ENCODE data around the gene IRAK1. TPM values are rescaled to one million over a fixed set of nuclear protein-coding genes. Genes with fewer than 3 reads are reported as not detected.

IRAK1 gene
- total RNA-seq, 1 experiment from 2014 or later = 147 TPM

DNA sequence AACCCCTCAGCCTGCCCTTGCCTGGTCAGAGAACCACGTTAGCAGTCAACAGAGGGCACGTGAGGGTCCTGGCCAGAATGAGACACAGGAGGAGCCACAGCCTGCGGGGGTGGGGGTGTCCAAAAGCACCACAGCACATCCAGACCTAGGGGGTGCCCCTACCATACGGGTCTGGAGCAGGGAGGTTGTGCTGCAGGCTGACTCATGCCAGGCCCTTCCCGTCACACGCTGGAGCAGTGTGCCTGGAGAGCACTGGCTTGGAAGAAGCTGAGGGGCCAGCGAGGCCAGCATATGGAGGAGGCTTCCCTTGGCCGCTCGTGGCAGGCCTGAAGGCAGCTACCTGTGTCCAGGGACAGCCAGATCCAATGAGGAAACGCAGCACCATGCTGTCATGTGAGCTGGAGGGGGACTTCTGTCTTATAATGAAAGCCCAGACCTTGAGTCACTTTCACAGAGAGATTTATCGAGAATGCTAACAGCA, 1.5 kb upstream of the IRAK1 start:
- no TSS peak for BruUV-seq (replicated peaks)

DNA sequence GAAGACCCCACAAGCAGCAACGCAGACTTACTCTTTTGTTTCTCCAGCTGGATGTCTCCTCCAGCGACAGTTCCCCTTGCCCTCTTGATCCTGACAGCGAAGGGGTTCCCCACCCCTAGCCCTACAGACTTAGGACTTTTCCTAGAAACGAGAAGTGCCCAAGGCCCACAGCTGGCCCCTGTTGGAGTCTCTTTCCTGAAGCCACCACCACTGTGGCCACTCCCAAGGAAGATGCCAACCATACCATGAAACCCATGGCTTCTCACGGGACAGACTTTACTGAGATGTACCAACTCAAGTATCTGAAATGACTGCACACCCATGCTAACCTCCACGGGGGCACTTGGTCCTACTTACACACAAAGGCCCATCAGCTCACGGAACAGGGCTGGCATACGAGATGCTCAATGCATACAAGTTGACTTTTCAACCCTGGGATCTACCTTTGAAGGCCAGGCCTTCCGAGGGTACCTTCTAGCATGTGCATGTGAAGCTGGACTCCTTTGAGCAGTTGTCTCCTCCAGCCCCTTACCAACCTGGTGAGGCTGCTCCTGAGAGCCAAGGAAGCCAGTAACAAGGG, 924 bp upstream of the IRAK1 start:
- intact Hi-C loops (cut with micrococcal nuclease; ENCODE audit: unreplicated experiment) = no loop called here
- CTCF ChIA-PET = no interaction called here
- POLR2A ChIA-PET (ENCODE audit: low non-redundant PET) = no interaction called here

More for the DNA sequence above, 1.5 kb upstream of the IRAK1 start:
- Histone ChIP-seq H3K4me1 (ENCODE audit: insufficient read depth, low read length, poor library complexity, severe bottlenecking) (no peaks in the 10 kb centered on the region), H3K27ac (ENCODE audit: low read depth, low read length, poor library complexity, severe bottlenecking) (peak overlapping the region; percentile 72), H3K9me3 (ENCODE audit: low read depth, low read length, poor library complexity, severe bottlenecking) (no peaks in the 10 kb centered on the region), H3K4me3 (ENCODE audit: low read depth, low read length, poor library complexity, severe bottlenecking) (no peak overlapping the region), H3K27me3 (replicated peaks; ENCODE audit: insufficient read depth, low read depth, low read length, poor library complexity) (peaks cover 21% of the 10 kb centered on the region), H3K36me3 (ENCODE audit: insufficient read depth, low read length, poor library complexity, severe bottlenecking) (peaks cover 18% of the 10 kb centered on the region)
- intact Hi-C loops (cut with micrococcal nuclease; ENCODE audit: unreplicated experiment) = no loop called here
- CTCF ChIA-PET = no interaction called here
- TF ChIP-seq EZH2 (IDR thresholded peaks at IDR 0.05; ENCODE audit: borderline replicate concordance, low read depth, low read length, poor library complexity, severe bottlenecking) = no peak
- TF ChIP-seq, protein P1, sequence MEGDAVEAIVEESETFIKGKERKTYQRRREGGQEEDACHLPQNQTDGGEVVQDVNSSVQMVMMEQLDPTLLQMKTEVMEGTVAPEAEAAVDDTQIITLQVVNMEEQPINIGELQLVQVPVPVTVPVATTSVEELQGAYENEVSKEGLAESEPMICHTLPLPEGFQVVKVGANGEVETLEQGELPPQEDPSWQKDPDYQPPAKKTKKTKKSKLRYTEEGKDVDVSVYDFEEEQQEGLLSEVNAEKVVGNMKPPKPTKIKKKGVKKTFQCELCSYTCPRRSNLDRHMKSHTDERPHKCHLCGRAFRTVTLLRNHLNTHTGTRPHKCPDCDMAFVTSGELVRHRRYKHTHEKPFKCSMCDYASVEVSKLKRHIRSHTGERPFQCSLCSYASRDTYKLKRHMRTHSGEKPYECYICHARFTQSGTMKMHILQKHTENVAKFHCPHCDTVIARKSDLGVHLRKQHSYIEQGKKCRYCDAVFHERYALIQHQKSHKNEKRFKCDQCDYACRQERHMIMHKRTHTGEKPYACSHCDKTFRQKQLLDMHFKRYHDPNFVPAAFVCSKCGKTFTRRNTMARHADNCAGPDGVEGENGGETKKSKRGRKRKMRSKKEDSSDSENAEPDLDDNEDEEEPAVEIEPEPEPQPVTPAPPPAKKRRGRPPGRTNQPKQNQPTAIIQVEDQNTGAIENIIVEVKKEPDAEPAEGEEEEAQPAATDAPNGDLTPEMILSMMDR (conservative IDR thresholded peaks at IDR 0.05; ENCODE audit: low read depth, low read length) = no peak
- no peak for DNase-seq (ENCODE audit: low spot score)
- POLR2A ChIA-PET (ENCODE audit: low non-redundant PET) = no interaction called here

DNA sequence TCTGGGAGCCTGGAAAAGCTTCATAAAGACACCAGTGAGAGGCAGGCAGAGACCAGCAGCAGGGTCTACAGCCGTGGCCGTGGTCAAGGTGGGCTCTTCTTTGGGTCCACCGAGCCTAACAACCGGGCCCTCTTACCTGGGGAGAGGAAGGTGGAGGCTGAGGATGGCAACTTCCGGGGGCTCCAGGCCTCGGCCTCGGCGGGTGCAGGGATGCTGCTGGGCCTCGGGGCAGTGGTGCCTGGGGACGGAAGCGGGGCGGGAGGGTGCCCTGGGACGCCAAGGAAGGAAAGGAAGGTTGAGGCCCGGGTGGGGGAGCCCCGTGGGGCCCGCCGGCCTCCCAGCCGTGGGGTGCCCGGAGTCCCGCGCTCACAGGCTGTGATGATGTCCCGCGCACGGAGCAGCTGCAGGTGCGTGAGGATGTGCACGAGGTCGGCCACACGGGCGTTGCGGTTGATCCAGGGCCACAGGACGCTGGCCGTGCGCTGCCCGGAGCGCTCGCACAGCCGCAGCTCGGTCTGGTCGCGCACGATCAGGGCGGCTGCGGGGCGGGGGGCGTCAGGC, 561 bp downstream of the IRAK1 start:
- intact Hi-C loops (cut with micrococcal nuclease; ENCODE audit: unreplicated experiment) = no loop called here
- Histone ChIP-seq H3K4me1 (ENCODE audit: insufficient read depth, low read length, poor library complexity, severe bottlenecking) (no peaks in the 10 kb centered on the region), H3K36me3 (ENCODE audit: insufficient read depth, low read length, poor library complexity, severe bottlenecking) (peaks cover 25% of the 10 kb centered on the region), H3K4me3 (ENCODE audit: low read depth, low read length, poor library complexity, severe bottlenecking) (peak overlapping the region; percentile 53), H3K27ac (ENCODE audit: low read depth, low read length, poor library complexity, severe bottlenecking) (peak overlapping the region; percentile 82), H3K9me3 (ENCODE audit: low read depth, low read length, poor library complexity, severe bottlenecking) (no peaks in the 10 kb centered on the region), H3K27me3 (replicated peaks; ENCODE audit: insufficient read depth, low read depth, low read length, poor library complexity) (peaks cover 12% of the 10 kb centered on the region)
- no peak for DNase-seq (ENCODE audit: low spot score)
- CTCF ChIA-PET = no interaction called here
- BruUV-seq (replicated peaks) = no TSS peak
- POLR2A ChIA-PET (ENCODE audit: low non-redundant PET) = no interaction called here
- no peak for TF ChIP-seq EZH2 (IDR thresholded peaks at IDR 0.05; ENCODE audit: borderline replicate concordance, low read depth, low read length, poor library complexity, severe bottlenecking)
- TF ChIP-seq, protein P1 (conservative IDR thresholded peaks at IDR 0.05; ENCODE audit: low read depth, low read length) = no peak

More for the DNA sequence above, 924 bp upstream of the IRAK1 start:
- no TSS peak for BruUV-seq (replicated peaks)
- TF ChIP-seq, protein P1 (conservative IDR thresholded peaks at IDR 0.05; ENCODE audit: low read depth, low read length) = no peak
- TF ChIP-seq EZH2 (IDR thresholded peaks at IDR 0.05; ENCODE audit: borderline replicate concordance, low read depth, low read length, poor library complexity, severe bottlenecking) = no peak
- Histone ChIP-seq H3K9me3 (ENCODE audit: low read depth, low read length, poor library complexity, severe bottlenecking) (no peaks in the 10 kb centered on the region), H3K4me3 (ENCODE audit: low read depth, low read length, poor library complexity, severe bottlenecking) (peak overlapping the region; percentile 53), H3K36me3 (ENCODE audit: insufficient read depth, low read length, poor library complexity, severe bottlenecking) (peaks cover 22% of the 10 kb centered on the region), H3K27ac (ENCODE audit: low read depth, low read length, poor library complexity, severe bottlenecking) (peak overlapping the region; percentile 72), H3K4me1 (ENCODE audit: insufficient read depth, low read length, poor library complexity, severe bottlenecking) (no peaks in the 10 kb centered on the region), H3K27me3 (replicated peaks; ENCODE audit: insufficient read depth, low read depth, low read length, poor library complexity) (peaks cover 21% of the 10 kb centered on the region)
- no peak for DNase-seq (ENCODE audit: low spot score)
